MCF 10A (cell line): Measurements from ENCODE around the gene SIGLEC1. TPM values are rescaled to one million over a fixed set of nuclear protein-coding genes. Genes with fewer than 3 reads are reported as not detected.

Source experiments
- BruUV-seq: library from RNA; stranded (reverse); fragments of 400-500 nt; replicated peaks from 2 replicates; lab custom pipeline; 2021; lab: Mats Ljungman, UMichigan
- CTCF ChIA-PET: fragments of 300-600 bp; sonication (Branson Sonifier 250); formaldehyde crosslinking; extraction: SDS; loops from one replicate; lab custom pipeline; 2021; ENCODE audit warnings: antibody characterized with exemption, inconsistent platforms; lab: Yijun Ruan, JAX
- POLR2A ChIA-PET: fragments of 300-600, 350-650 bp; sonication (Branson Sonifier 250); formaldehyde crosslinking; extraction: SDS; loops from one replicate; lab custom pipeline; 2020; ENCODE audit warnings: antibody characterized with exemption, inconsistent platforms; lab: Yijun Ruan, JAX
- DNase-seq: peaks from one replicate; pipeline ENCODE4 v3.0.0-alpha.2; 2018; ENCODE audit not compliant: unreplicated experiment
- H3K27ac Mint-ChIP-seq: one replicate; pipeline ENCODE4 v1.8.0; 2022; ENCODE audit warnings: mild to moderate bottlenecking, low read depth, mixed read lengths; ENCODE audit not compliant: unreplicated experiment
- H3K27me3 Mint-ChIP-seq: one replicate; pipeline ENCODE4 v1.8.0; 2022; ENCODE audit warnings: mixed read lengths; ENCODE audit not compliant: insufficient read depth, unreplicated experiment
- H3K36me3 Mint-ChIP-seq: one replicate; pipeline ENCODE4 v1.8.0; 2022; ENCODE audit warnings: mild to moderate bottlenecking, moderate library complexity, mixed read lengths; ENCODE audit not compliant: insufficient read depth, unreplicated experiment
- H3K4me1 Mint-ChIP-seq: one replicate; pipeline ENCODE4 v1.8.0; 2022; ENCODE audit warnings: mixed read lengths; ENCODE audit not compliant: insufficient read depth, unreplicated experiment
- H3K4me3 Mint-ChIP-seq: one replicate; pipeline ENCODE4 v1.8.0; 2022; ENCODE audit warnings: mild to moderate bottlenecking, moderate library complexity, mixed read lengths; ENCODE audit not compliant: unreplicated experiment
- H3K9me3 Mint-ChIP-seq: one replicate; pipeline ENCODE4 v1.8.0; 2022; ENCODE audit warnings: mixed read lengths; ENCODE audit not compliant: unreplicated experiment
- intact Hi-C: fragments of 100-400 bp; cut with micrococcal nuclease; formaldehyde crosslinking; loops from 2 replicates; pipeline ENCODE4 v1.14.1; 2022
- total RNA-seq: library from RNA; stranded (reverse); gene quantifications from 2 replicates; pipeline ENCODE4 v1.2.3, GENCODE V29; 2022
- TF ChIP-seq, protein P1 (sequence below): fragments of 200-600 bp; IDR thresholded peaks from one replicate; pipeline ENCODE4 v1.8.0; 2022; ENCODE audit warnings: antibody characterized with exemption, mild to moderate bottlenecking; ENCODE audit not compliant: unreplicated experiment

SIGLEC1 gene
- total RNA-seq, 1 experiment from 2014 or later: not detected

DNA sequence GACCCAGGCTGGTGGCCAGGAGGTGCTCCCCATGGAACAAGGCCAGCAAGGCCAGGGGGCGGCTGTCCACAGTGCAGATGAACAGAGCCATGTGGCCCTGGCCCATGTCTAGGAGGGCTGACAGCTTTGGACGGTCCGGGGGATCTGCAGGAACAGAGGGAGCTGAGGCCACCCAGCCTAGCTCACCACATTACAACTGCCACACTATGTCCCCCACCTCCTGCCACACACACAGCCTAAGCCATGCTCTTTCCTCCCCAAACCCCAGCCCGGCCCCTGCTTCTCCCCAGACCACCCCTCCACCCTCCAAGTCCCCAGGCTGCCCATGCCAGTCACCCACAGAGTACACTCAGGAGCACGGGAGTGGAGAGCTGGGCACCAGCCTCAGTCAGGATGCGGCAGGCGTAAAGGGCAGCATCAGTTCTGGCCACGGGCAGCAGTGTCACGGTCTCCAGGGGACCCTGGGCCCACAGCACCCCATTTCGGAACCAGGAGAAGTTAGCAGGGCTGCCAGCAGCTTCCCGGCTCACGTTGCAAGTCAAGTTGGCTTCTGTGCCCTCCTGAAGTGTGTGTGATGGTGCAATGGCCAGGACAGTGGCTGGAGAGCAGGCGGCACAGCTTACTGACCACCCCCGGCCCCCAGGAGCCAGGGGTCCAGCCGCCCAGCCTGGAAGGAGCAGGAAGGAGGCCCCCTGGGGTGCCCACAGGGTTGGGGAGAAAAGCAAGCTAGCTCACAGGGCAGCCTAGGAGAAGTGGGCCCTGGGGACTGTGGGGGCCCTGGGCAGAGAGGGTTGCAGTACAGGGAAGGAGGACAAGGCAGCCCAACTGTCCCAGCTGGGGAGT, 15.4 kb downstream of the SIGLEC1 start:
- H3K27ac Mint-ChIP-seq: no peak overlapping the region
- POLR2A ChIA-PET: interaction anchor here (0.8 to 1.7 kb wide), 3 partner anchors 9 to 14 kb away, joined by 3 to 6 read pairs (median 5); no protein-coding TSS in a partner anchor
- no peaks in the 10 kb centered on the region for H3K36me3 Mint-ChIP-seq
- TF ChIP-seq, protein P1, sequence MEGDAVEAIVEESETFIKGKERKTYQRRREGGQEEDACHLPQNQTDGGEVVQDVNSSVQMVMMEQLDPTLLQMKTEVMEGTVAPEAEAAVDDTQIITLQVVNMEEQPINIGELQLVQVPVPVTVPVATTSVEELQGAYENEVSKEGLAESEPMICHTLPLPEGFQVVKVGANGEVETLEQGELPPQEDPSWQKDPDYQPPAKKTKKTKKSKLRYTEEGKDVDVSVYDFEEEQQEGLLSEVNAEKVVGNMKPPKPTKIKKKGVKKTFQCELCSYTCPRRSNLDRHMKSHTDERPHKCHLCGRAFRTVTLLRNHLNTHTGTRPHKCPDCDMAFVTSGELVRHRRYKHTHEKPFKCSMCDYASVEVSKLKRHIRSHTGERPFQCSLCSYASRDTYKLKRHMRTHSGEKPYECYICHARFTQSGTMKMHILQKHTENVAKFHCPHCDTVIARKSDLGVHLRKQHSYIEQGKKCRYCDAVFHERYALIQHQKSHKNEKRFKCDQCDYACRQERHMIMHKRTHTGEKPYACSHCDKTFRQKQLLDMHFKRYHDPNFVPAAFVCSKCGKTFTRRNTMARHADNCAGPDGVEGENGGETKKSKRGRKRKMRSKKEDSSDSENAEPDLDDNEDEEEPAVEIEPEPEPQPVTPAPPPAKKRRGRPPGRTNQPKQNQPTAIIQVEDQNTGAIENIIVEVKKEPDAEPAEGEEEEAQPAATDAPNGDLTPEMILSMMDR: no peak
- CTCF ChIA-PET: interaction anchor here (0.6 to 6.9 kb wide), 12 partner anchors 7 to 80 kb away, joined by 3 to 49 read pairs (median 4); partner anchors contain the start of gene SIGLEC1
- no peak for DNase-seq
- no peak overlapping the region for H3K4me3 Mint-ChIP-seq
- BruUV-seq: no TSS peak
- H3K9me3 Mint-ChIP-seq: no peaks in the 10 kb centered on the region
- H3K4me1 Mint-ChIP-seq: no peaks in the 10 kb centered on the region
- no peaks in the 10 kb centered on the region for H3K27me3 Mint-ChIP-seq
- intact Hi-C loops: no loop called here

DNA sequence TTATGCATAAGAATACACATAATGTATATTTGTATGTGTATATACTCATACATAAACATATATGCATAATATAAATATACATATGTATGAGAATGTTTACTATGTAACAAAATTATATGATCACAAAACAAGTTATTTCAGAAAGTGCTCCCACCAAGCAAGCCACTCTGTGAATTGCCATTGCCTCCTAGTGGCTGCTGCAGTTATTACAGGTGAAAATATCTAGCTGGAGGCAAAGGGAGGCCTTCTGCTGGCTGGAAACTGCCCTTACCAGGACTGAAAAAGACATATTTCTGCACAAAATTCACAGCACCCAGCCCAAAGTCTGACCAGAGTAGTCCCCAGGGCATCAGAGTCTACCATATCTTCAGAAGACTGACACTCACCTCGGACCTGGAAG, 16.2 kb downstream of the SIGLEC1 start:
- POLR2A ChIA-PET: interaction anchor here (0.7 to 1.2 kb wide), 2 partner anchors 15 to 843 kb away, joined by 3 read pairs; no protein-coding TSS in a partner anchor

DNA sequence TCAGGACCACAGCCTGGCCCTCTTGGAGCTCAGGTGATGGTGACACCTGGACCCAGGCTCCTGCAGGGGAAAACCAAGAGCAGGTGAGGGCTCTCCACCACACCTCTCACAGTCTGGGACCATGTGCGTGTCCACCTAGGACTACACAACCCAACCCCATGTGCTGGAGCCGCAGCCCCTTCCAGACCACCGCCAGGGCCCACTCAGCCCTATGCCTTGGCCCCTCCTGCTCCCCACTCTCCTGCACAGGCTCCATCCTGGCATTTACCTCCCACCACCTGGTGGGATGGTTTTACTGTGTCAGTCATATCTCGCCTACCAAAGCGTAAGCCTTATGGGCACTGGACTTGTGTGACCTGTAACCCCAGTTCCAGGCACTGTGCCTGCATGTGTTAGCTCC, 17.5 kb downstream of the SIGLEC1 start:
- no peak overlapping the region for H3K4me3 Mint-ChIP-seq
- H3K9me3 Mint-ChIP-seq: no peaks in the 10 kb centered on the region
- no TSS peak for BruUV-seq
- ChIA-PET CTCF (interaction anchor here (0.7 to 6.9 kb wide), 6 partner anchors 9 to 25 kb away, joined by 3 to 49 read pairs (median 4); partner anchors contain the start of gene SIGLEC1), POLR2A (interaction anchor here (0.6 kb wide), 1 partner anchor 459 kb away, joined by 3 read pairs; no protein-coding TSS in a partner anchor)
- no peak overlapping the region for H3K27ac Mint-ChIP-seq
- H3K27me3 Mint-ChIP-seq: no peaks in the 10 kb centered on the region
- intact Hi-C loops: no loop called here
- no peaks in the 10 kb centered on the region for H3K4me1 Mint-ChIP-seq
- no peaks in the 10 kb centered on the region for H3K36me3 Mint-ChIP-seq
- no peak for DNase-seq
- TF ChIP-seq, protein P1: no peak

More for the DNA sequence above, 16.2 kb downstream of the SIGLEC1 start:
- H3K36me3 Mint-ChIP-seq: no peaks in the 10 kb centered on the region
- no peak overlapping the region for H3K27ac Mint-ChIP-seq
- no peak overlapping the region for H3K4me3 Mint-ChIP-seq
- TF ChIP-seq, protein P1: peak; percentile 44
- no TSS peak for BruUV-seq
- intact Hi-C loops: no loop called here
- CTCF ChIA-PET: interaction anchor here (0.6 to 6.9 kb wide), 10 partner anchors 8 to 28 kb away, joined by 3 to 49 read pairs (median 6); partner anchors contain the start of gene SIGLEC1
- H3K9me3 Mint-ChIP-seq: no peaks in the 10 kb centered on the region
- H3K4me1 Mint-ChIP-seq: no peaks in the 10 kb centered on the region
- DNase-seq: no peak
- no peaks in the 10 kb centered on the region for H3K27me3 Mint-ChIP-seq

DNA sequence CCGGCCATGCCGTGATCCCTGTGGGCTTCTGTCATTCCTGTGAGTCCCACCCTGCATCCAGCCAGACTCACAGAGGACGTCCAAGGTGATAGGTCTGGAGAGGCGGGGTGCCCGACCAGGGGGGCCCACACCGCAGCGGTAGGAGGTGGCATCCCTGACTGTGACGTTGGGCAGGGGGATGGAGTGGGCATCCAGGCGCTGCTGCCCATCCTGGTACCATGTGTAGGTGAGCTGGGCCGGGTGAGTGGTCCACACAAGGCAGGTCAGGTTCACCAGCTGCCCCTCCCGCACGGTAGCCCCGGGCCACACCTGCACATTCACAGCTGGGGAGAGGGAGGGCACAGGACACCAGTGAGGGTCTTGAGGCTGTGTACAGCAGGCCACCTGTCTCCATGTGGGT, 19.0 kb downstream of the SIGLEC1 start:
- TF ChIP-seq, protein P1: no peak
- no peaks in the 10 kb centered on the region for H3K4me1 Mint-ChIP-seq
- no TSS peak for BruUV-seq
- ChIA-PET POLR2A (no interaction called here), CTCF (interaction anchor here (0.6 to 4.2 kb wide), 3 partner anchors 17 to 1000 kb away, joined by 3 to 22 read pairs (median 3); no protein-coding TSS in a partner anchor)
- no peaks in the 10 kb centered on the region for H3K27me3 Mint-ChIP-seq
- no peak overlapping the region for H3K27ac Mint-ChIP-seq
- H3K9me3 Mint-ChIP-seq: no peaks in the 10 kb centered on the region
- DNase-seq: no peak
- H3K36me3 Mint-ChIP-seq: no peaks in the 10 kb centered on the region
- H3K4me3 Mint-ChIP-seq: no peak overlapping the region
- intact Hi-C loops: no loop called here
